ENCODE data around the gene SRF.

DNA sequence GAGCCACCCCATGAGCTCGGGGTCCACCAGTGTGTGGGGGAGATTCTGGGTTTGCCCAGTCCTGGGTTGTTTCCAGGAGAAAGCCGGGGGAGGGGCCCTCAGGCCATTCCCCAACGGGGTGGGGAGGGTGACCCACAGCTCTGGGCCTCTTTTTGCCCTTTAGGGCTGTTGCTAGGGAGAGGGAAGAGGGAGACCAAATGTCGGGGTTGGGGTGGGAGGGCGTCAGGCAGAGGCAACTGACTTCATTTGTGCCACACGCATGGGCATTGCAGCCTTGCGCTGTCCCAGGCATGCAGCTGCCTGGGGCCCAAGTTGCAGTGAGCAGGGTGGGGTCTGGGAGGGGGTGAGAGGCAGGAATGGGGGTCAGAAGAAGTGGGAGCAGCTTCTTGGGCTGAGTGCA, 9.0 kb downstream of the SRF start:
- no peak for TF ChIP-seq EZH2 (IDR thresholded peaks at IDR 0.05; ENCODE audit: borderline replicate concordance, low read length)
- TF ChIP-seq, protein P1, sequence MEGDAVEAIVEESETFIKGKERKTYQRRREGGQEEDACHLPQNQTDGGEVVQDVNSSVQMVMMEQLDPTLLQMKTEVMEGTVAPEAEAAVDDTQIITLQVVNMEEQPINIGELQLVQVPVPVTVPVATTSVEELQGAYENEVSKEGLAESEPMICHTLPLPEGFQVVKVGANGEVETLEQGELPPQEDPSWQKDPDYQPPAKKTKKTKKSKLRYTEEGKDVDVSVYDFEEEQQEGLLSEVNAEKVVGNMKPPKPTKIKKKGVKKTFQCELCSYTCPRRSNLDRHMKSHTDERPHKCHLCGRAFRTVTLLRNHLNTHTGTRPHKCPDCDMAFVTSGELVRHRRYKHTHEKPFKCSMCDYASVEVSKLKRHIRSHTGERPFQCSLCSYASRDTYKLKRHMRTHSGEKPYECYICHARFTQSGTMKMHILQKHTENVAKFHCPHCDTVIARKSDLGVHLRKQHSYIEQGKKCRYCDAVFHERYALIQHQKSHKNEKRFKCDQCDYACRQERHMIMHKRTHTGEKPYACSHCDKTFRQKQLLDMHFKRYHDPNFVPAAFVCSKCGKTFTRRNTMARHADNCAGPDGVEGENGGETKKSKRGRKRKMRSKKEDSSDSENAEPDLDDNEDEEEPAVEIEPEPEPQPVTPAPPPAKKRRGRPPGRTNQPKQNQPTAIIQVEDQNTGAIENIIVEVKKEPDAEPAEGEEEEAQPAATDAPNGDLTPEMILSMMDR (conservative IDR thresholded peaks at IDR 0.05 in 1 of 2, IDR thresholded peaks at IDR 0.05 in 1 of 2; ENCODE audit: extremely low read depth in 1 of 2, insufficient read depth in 1 of 2, low read depth in 1 of 2, low read length in 2 of 2), result no peak
